Measurements from ENCODE around the gene CTNS. TPM values are rescaled to one million over a fixed set of nuclear protein-coding genes. Genes with fewer than 3 reads are reported as not detected.

CTNS gene
- total RNA-seq, 2 experiments from 2014 or later: 3.3 to 4.9 TPM

DNA sequence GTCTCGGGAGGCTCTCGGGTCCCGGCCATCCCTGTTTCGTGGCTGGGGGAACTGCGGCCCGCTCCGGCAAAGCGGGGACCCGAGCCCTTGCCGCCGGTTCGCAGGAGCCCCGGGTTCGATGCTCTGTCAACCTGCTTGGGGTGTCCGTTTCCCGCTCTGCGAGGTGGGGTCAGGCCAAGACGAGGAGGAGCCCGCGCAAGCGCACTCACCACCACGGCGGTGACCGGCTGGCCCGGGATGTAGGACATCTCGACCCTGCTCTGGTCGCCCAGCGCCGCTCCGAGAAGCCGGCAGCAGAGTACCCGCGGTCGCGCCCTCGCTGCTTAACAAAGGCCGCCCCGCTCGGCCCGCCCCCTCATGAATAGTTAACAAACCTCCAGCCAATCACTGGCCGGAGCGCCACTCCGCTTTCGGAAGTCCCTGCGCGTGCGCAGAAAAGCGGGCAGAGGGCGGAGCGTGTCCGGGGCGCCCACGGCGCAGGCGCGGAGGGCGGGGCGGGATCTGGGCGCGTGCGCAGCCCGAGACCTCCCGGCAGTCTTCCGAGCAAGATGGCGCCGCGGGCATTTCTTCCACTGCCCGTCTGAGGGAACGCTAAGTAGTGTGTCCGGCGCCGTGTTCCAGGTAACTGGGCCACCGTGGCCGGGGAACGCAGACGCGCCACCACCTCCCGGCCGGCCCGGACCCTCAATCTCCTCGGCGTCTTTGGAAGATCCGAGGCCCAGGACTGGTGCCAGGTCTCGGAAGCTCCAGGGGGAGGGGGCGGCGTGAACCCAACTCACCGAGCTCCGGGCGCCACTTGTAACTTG is 31.9 kb downstream of the CTNS start, which contains the start of the genes EMC6 and TAX1BP3:
Gene EMC6 (plus strand): TSS at position 534 of the 806 bp plus-strand sequence. CDS start 335 bp downstream, outside the sequence.
Gene TAX1BP3 (minus strand): TSS at position 300 of the 806 bp plus-strand sequence. CDS start 52 bp downstream, at position 248.
- Histone ChIP-seq H3K4me3 (ENCODE audit: low read length) (peak within 1 kb of the TSS; percentile 100), H3K9me3 (ENCODE audit: control insufficient read depth in 1 of 2, insufficient read depth in 1 of 2, low read length in 2 of 2) (no peaks in the 10 kb centered on the region), H3K36me3 (ENCODE audit: insufficient read depth, low read length) (peaks cover 6% of the 10 kb centered on the region), H3K4me1 (ENCODE audit: insufficient read depth, low read length) (peaks cover 25% of the 10 kb centered on the region), H3K27me3 (ENCODE audit: control insufficient read depth in 1 of 2, insufficient read depth in 2 of 2, low read length in 2 of 2) (no peaks in the 10 kb centered on the region), H3K27ac (ENCODE audit: low read depth in 1 of 2, low read length in 2 of 2) (peak within 1 kb of the TSS; percentile 67 to 78)
- ChIA-PET POLR2A (interaction anchor here (0.6 to 1.4 kb wide), 4 partner anchors 28 to 178 kb away, joined by 3 to 11 read pairs (median 5); partner anchors contain the start of genes CTNS, NCBP3, P2RX5 and SHPK), CTCF (interaction anchor here (1.3 to 1.6 kb wide), 2 partner anchors 14 to 1771 kb away, joined by 3 read pairs; partner anchors contain the start of gene C1QBP)
- ATAC-seq (ENCODE audit: poor library complexity) (peak; percentile 94), DNase-seq (peak; percentile 96 to 99 (median 99))
- Mint-ChIP-seq H3K36me3 (ENCODE audit: low read depth) (peaks cover 5% of the 10 kb centered on the region), H3K4me1 (ENCODE audit: low read depth) (peaks cover 13% of the 10 kb centered on the region), H3K4me3 (peak within 1 kb of the TSS; percentile 92), H3K27me3 (no peaks in the 10 kb centered on the region), H3K27ac (peak within 1 kb of the TSS; percentile 81), H3K9me3 (no peaks in the 10 kb centered on the region)
- intact Hi-C loops (cut with DNase I, micrococcal nuclease): loop anchor here (1.0 to 5.0 kb wide), 4 partner anchors 31 to 179 kb away; partner anchors contain the start of genes CTNS (in 1 of the 2), HASPIN (in 1 of the 2), NCBP3 (in 1 of the 2) and SHPK (in 1 of the 2)
- TF ChIP-seq CTCF (IDR thresholded peaks at IDR 0.05): no peak

- H3K9me3 Mint-ChIP-seq: no peaks in the 10 kb centered on the region
- H3K9me3 ChIP-seq (ENCODE audit: control insufficient read depth in 1 of 2, insufficient read depth in 1 of 2, low read length in 2 of 2): no peaks in the 10 kb centered on the region
- H3K4me1 ChIP-seq (ENCODE audit: insufficient read depth, low read length): peaks cover 25% of the 10 kb centered on the region
- no peak for TF ChIP-seq CTCF (IDR thresholded peaks at IDR 0.05)
- peaks cover 6% of the 10 kb centered on the region for H3K36me3 ChIP-seq (ENCODE audit: insufficient read depth, low read length)
- ChIA-PET POLR2A (interaction anchor here (0.6 to 1.4 kb wide), 4 partner anchors 27 to 177 kb away, joined by 3 to 11 read pairs (median 5); partner anchors contain the start of genes CTNS, NCBP3, P2RX5 and SHPK), CTCF (interaction anchor here (1.3 to 1.6 kb wide), 2 partner anchors 14 to 1770 kb away, joined by 3 read pairs; partner anchors contain the start of gene C1QBP)
- H3K4me1 Mint-ChIP-seq (ENCODE audit: low read depth): peaks cover 13% of the 10 kb centered on the region
- H3K27ac ChIP-seq (ENCODE audit: low read depth in 1 of 2, low read length in 2 of 2): peak overlapping the region; percentile 67 to 78
- no peaks in the 10 kb centered on the region for H3K27me3 ChIP-seq (ENCODE audit: control insufficient read depth in 1 of 2, insufficient read depth in 2 of 2, low read length in 2 of 2)
- DNase-seq (no peak), ATAC-seq (ENCODE audit: poor library complexity) (no peak)
- H3K4me3 ChIP-seq (ENCODE audit: low read length): peak overlapping the region; percentile 100
- H3K27ac Mint-ChIP-seq: peak overlapping the region; percentile 81
- H3K27me3 Mint-ChIP-seq: no peaks in the 10 kb centered on the region
- H3K36me3 Mint-ChIP-seq (ENCODE audit: low read depth): peaks cover 5% of the 10 kb centered on the region
- intact Hi-C loops (cut with DNase I, micrococcal nuclease): loop anchor here in 1 of 2 experiments (2.0 to 5.0 kb wide), 2 partner anchors 54 to 178 kb away; partner anchors contain the start of genes HASPIN and NCBP3
- peak overlapping the region; percentile 92 for H3K4me3 Mint-ChIP-seq
Measured at GRCh38 chr17:3669085-3669347, 32.5 kb downstream of the CTNS start.

GRCh38 chr17:3669548-3669947 is 33.0 kb downstream of the CTNS start:
- Histone ChIP-seq H3K27me3 (ENCODE audit: control insufficient read depth in 1 of 2, insufficient read depth in 2 of 2, low read length in 2 of 2) (no peaks in the 10 kb centered on the region), H3K9me3 (ENCODE audit: control insufficient read depth in 1 of 2, insufficient read depth in 1 of 2, low read length in 2 of 2) (no peaks in the 10 kb centered on the region), H3K4me1 (ENCODE audit: insufficient read depth, low read length) (peaks cover 25% of the 10 kb centered on the region), H3K4me3 (ENCODE audit: low read length) (peak overlapping the region; percentile 100), H3K36me3 (ENCODE audit: insufficient read depth, low read length) (peaks cover 6% of the 10 kb centered on the region), H3K27ac (ENCODE audit: low read depth in 1 of 2, low read length in 2 of 2) (no peak overlapping the region)
- peaks cover 5% of the 10 kb centered on the region for H3K36me3 Mint-ChIP-seq (ENCODE audit: low read depth)
- no peak for ATAC-seq (ENCODE audit: poor library complexity)
- no peak for TF ChIP-seq CTCF (IDR thresholded peaks at IDR 0.05)
- DNase-seq: no peak
- peaks cover 13% of the 10 kb centered on the region for H3K4me1 Mint-ChIP-seq (ENCODE audit: low read depth)
- H3K27ac Mint-ChIP-seq: peak overlapping the region; percentile 81
- POLR2A ChIA-PET: interaction anchor here (0.7 to 1.4 kb wide), 3 partner anchors 27 to 855 kb away, joined by 3 to 11 read pairs (median 6); partner anchors contain the start of genes CTNS, P2RX5 and SHPK
- intact Hi-C loops (cut with DNase I, micrococcal nuclease): loop anchor here in 1 of 2 experiments (2.0 to 5.0 kb wide), 2 partner anchors 53 to 178 kb away; partner anchors contain the start of genes HASPIN and NCBP3
- H3K27me3 Mint-ChIP-seq: no peaks in the 10 kb centered on the region
- H3K9me3 Mint-ChIP-seq: no peaks in the 10 kb centered on the region
- CTCF ChIA-PET: interaction anchor here (1.3 to 1.6 kb wide), 2 partner anchors 13 to 1770 kb away, joined by 3 read pairs; partner anchors contain the start of gene C1QBP
- peak overlapping the region; percentile 92 for H3K4me3 Mint-ChIP-seq
